Measurements from ENCODE around the gene NDUFS7.

NDUFS7 gene

DNA sequence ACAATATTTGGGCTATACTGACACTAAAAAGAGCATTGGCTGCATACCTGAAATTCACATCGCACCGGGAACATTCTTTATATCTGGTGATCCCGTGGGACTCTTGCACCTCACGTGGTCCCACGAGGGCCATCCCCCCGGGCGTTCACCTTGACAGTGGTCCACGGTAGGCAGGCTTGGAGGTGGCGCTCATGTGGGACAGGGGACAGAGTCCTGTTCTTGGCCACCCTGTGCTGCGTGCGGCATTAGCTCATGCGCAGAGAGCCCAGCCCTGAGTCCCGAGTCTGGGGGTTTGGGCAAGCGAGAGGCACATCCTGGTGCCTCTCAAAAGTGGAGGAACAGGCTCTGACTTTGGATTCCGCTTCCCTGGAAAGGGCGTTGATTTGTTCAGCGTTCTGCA is 10.1 kb downstream of the NDUFS7 start:
- Histone ChIP-seq H3K9me3 (ENCODE audit: insufficient read depth, low read length) (no peaks in the 10 kb centered on the region), H3K36me3 (ENCODE audit: insufficient read depth, insufficient read length, low read length) (peaks cover 69% of the 10 kb centered on the region), H3K27me3 (ENCODE audit: insufficient read depth, insufficient read length) (no peaks in the 10 kb centered on the region), H3K9ac (ENCODE audit: insufficient read length, low read depth) (peak overlapping the region; percentile 21), H3K4me3 (ENCODE audit: insufficient read length, low read depth) (no peak overlapping the region), H3K4me1 (ENCODE audit: insufficient read depth, insufficient read length) (peaks cover 15% of the 10 kb centered on the region)
- no peak for DNase-seq (ENCODE audit: low read depth, low spot score)
- no peak for TF ChIP-seq ZNF274 (IDR thresholded peaks at IDR 0.05; ENCODE audit: low read depth, low read length)
- TF ChIP-seq SUZ12 (IDR thresholded peaks at IDR 0.05; ENCODE audit: extremely low read depth, insufficient read depth, insufficient read length) = no peak
- TF ChIP-seq YY1 (IDR thresholded peaks at IDR 0.05; ENCODE audit: insufficient read depth, insufficient read length) = no peak

DNA sequence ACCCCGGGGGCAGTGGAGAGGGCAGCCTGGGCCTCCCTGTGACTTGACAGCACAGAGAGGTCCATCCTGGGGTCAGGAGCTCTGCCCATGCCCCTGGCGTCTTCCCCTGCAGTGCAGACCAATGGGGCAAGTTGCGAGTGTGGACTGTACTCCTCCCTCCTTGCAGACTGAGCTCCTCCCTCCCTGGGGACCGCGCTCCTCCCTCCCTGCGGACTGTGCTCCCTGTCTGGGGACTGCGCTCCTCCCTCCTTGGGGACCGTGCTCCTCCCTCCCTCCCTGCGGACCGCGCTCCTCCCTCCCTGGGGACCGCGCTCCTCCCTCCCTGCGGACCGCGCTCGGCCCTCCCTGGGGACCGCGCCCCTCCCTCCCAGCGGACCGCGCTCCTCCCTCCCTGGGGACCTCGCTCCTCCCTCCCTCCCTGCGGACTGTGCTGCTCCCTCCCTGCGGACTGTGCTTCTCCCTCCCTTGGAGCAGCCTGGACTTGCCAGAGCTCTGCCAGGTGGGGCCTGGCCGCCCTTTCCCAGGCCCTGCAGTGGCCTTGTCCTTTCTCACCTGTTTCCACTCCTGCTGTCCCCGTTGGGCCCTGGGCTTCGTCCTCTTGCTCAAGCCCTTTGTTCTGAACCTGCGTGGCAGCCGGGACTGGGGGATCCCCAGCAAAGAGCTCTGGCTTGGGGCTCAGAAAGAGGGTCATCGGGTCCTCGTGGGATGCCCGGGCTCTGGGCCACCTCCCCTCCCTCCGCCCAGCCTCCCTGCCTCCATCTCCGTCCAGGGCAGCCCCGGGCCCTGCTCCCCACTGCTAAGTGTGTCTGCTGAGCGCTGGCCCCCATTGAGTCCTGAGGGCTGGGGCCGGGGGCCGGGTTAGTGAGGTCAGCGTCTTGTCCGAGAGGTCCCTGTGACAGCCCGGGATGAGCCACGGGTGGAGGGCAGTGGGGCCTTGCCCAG is 10.8 kb downstream of the NDUFS7 start:
- no peak for TF ChIP-seq SUZ12 (IDR thresholded peaks at IDR 0.05; ENCODE audit: extremely low read depth, insufficient read depth, insufficient read length)
- no peak for TF ChIP-seq ZNF274 (IDR thresholded peaks at IDR 0.05; ENCODE audit: low read depth, low read length)
- no peak for TF ChIP-seq YY1 (IDR thresholded peaks at IDR 0.05; ENCODE audit: insufficient read depth, insufficient read length)
- Histone ChIP-seq H3K4me1 (ENCODE audit: insufficient read depth, insufficient read length) (peaks cover 15% of the 10 kb centered on the region), H3K9ac (ENCODE audit: insufficient read length, low read depth) (peak overlapping the region; percentile 32), H3K9me3 (ENCODE audit: insufficient read depth, low read length) (no peaks in the 10 kb centered on the region), H3K36me3 (ENCODE audit: insufficient read depth, insufficient read length, low read length) (peaks cover 70% of the 10 kb centered on the region), H3K27me3 (ENCODE audit: insufficient read depth, insufficient read length) (no peaks in the 10 kb centered on the region), H3K4me3 (ENCODE audit: insufficient read length, low read depth) (no peak overlapping the region)
- no peak for DNase-seq (ENCODE audit: low read depth, low spot score)

DNA sequence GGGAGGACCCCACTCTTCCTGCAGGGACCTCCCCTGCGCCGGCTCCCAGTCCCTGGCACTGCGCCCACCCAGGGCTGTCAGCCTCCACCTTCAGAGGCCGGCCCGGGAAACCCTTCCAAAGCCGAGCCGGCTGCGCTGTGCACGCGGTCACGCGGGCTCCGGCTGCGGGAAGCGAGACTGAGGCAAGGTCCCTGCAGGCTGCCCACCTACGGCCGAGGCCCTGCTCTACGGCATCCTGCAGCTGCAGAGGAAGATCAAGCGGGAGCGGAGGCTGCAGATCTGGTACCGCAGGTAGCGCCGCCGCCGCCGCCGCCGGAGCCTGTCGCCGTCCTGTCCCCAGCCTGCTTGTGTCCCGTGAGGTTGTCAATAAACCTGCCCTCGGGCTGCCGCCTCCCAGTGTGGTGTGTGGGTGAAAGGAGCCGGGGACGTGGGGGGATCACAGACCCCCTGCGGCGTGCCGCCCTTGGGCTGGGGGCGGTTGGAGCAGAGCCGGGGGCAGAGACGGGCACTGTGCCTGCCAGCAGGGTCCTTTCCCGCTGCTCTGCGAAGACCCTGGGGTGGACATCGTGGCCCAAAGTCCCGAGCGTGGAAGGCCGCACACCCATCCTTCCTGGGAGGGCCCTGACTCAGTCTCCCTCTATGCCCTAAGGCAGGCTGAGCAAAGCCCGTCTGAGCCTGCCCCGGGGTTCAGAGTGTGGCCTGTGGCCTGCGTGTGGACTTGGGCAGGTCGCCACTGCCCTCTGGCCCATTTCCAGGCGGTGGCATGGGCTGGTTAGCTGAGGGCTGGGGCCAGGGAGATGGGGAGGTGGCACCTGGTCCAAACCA is 11.7 kb downstream of the NDUFS7 start:
- Histone ChIP-seq H3K27me3 (ENCODE audit: insufficient read depth, insufficient read length) (no peaks in the 10 kb centered on the region), H3K4me1 (ENCODE audit: insufficient read depth, insufficient read length) (peaks cover 20% of the 10 kb centered on the region), H3K36me3 (ENCODE audit: insufficient read depth, insufficient read length, low read length) (peaks cover 66% of the 10 kb centered on the region), H3K4me3 (ENCODE audit: insufficient read length, low read depth) (no peak overlapping the region), H3K9ac (ENCODE audit: insufficient read length, low read depth) (peak overlapping the region; percentile 51), H3K9me3 (ENCODE audit: insufficient read depth, low read length) (no peaks in the 10 kb centered on the region)
- TF ChIP-seq SUZ12 (IDR thresholded peaks at IDR 0.05; ENCODE audit: extremely low read depth, insufficient read depth, insufficient read length) (no peak), ZNF274 (IDR thresholded peaks at IDR 0.05; ENCODE audit: low read depth, low read length) (no peak), YY1 (IDR thresholded peaks at IDR 0.05; ENCODE audit: insufficient read depth, insufficient read length) (no peak)
- DNase-seq (ENCODE audit: low read depth, low spot score) = no peak

DNA sequence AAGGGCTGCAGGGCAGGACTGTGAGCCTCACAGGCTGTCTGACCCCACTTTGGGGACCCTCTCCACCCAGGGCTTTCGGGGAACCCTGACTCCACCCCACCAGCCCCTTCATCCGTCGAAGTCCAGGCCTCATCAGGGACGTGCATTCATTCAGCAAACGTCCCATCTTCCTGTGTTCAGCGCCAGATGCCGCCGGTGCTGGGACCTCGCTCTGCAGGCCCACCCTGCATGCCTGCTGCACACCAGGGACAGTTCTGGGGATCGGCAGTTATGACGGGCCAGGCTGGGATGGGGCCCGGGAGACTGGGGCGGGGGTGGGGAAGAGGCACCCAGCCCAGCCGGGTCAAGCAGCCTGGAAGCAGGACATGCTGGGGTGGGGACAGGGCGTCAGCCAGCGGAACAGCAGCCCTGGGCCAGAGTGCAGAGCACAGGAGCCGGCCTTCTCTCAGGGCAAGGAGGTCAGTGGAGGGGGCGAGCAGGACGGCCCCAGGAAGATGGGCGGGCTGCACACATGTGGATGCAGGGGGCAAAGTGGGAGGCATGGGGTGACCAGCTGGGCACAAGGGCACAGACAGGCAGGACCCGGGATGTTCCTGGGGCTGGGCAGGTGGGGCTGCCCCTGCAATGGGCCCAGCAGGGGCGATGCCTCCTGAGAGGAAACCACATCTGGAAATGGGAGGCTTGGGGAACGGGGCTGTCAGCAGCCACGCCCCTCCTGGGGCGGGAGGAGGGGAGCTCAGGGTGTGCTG is 12.5 kb downstream of the NDUFS7 start:
- H3K27me3 ChIP-seq (ENCODE audit: insufficient read depth, insufficient read length) = no peaks in the 10 kb centered on the region
- peak overlapping the region; percentile 51 for H3K9ac ChIP-seq (ENCODE audit: insufficient read length, low read depth)
- no peak for TF ChIP-seq YY1 (IDR thresholded peaks at IDR 0.05; ENCODE audit: insufficient read depth, insufficient read length)
- no peak for TF ChIP-seq SUZ12 (IDR thresholded peaks at IDR 0.05; ENCODE audit: extremely low read depth, insufficient read depth, insufficient read length)
- no peak for TF ChIP-seq ZNF274 (IDR thresholded peaks at IDR 0.05; ENCODE audit: low read depth, low read length)
- peaks cover 20% of the 10 kb centered on the region for H3K4me1 ChIP-seq (ENCODE audit: insufficient read depth, insufficient read length)
- H3K9me3 ChIP-seq (ENCODE audit: insufficient read depth, low read length) = no peaks in the 10 kb centered on the region
- DNase-seq (ENCODE audit: low read depth, low spot score) = no peak
- H3K4me3 ChIP-seq (ENCODE audit: insufficient read length, low read depth) = no peak overlapping the region
- H3K36me3 ChIP-seq (ENCODE audit: insufficient read depth, insufficient read length, low read length) = peaks cover 58% of the 10 kb centered on the region

DNA sequence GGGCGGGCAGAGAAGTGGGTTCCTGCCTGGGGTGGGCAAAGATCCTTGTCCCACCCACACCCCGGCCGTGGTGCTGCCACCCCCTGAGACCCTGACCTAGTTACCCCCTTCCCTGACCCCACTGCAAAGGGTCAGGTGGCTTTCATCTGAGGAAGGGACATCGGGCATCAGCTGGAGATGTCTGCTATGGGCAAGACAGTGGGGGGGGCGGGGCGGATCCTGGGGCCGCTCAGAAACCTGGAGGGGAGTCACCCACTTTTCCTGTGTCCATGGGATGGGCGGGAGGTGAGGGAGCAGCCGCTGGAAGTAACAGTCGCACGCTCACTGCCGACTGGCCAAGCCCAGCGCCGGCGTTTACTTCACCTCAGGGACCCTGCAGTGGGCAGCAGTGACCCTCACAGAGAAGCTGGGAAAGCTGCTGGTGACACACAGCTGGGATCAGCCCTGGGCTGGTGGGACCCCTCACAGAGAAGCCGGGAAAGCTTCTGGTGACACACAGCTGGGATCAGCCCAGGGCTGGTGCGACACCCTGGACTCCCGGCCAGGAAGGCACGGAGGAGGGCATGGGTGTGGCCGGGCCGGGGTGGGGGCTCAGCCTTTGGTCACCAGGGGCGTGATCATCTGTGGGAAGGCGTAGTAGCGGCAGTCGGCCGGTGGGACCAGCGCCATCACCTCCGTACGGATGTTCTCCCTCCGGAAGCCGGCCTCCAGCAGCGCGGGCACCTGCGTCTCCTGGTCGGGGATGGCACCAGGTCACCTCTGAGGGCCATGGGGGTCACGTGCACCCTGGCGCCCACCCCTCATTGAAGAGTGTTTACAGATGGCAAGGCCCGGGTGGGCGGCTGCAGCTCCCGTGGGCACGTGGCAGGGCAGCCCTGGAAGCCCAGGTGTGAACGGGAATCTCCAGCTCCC is 13.3 kb downstream of the NDUFS7 start:
- peaks cover 21% of the 10 kb centered on the region for H3K4me1 ChIP-seq (ENCODE audit: insufficient read depth, insufficient read length)
- no peak for TF ChIP-seq YY1 (IDR thresholded peaks at IDR 0.05; ENCODE audit: insufficient read depth, insufficient read length)
- no peak for TF ChIP-seq ZNF274 (IDR thresholded peaks at IDR 0.05; ENCODE audit: low read depth, low read length)
- no peak for DNase-seq (ENCODE audit: low read depth, low spot score)
- no peaks in the 10 kb centered on the region for H3K9me3 ChIP-seq (ENCODE audit: insufficient read depth, low read length)
- peaks cover 57% of the 10 kb centered on the region for H3K36me3 ChIP-seq (ENCODE audit: insufficient read depth, insufficient read length, low read length)
- H3K27me3 ChIP-seq (ENCODE audit: insufficient read depth, insufficient read length) = no peaks in the 10 kb centered on the region
- H3K9ac ChIP-seq (ENCODE audit: insufficient read length, low read depth) = peak overlapping the region; percentile 17
- H3K4me3 ChIP-seq (ENCODE audit: insufficient read length, low read depth) = no peak overlapping the region

DNA sequence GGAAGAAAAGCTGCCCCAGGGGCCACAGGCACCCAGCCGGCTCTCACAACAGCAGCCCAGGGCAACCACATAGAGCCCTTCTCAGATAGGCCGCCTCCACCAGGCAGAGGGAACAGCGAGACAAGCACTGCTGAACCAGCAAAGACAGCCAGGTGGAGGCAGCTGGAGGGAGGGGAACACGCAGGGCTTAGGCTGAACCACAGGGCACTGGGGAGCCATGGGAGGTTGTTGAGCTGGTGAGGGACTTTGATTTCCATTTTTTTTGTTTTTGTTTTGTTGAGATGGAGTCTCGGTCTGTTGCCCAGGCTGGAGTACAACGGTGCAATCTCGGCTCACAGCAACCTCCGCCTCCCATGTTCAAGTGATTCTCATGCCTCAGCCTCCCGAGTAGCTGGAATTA is 14.1 kb downstream of the NDUFS7 start:
- DNase-seq (ENCODE audit: low read depth, low spot score) = no peak
- TF ChIP-seq YY1 (IDR thresholded peaks at IDR 0.05; ENCODE audit: insufficient read depth, insufficient read length) (no peak), ZNF274 (IDR thresholded peaks at IDR 0.05; ENCODE audit: low read depth, low read length) (no peak), SUZ12 (IDR thresholded peaks at IDR 0.05; ENCODE audit: extremely low read depth, insufficient read depth, insufficient read length) (no peak)

More for the DNA sequence above, 14.1 kb downstream of the NDUFS7 start:
- H3K4me3 ChIP-seq (ENCODE audit: insufficient read length, low read depth) = no peak overlapping the region
- no peaks in the 10 kb centered on the region for H3K27me3 ChIP-seq (ENCODE audit: insufficient read depth, insufficient read length)
- peaks cover 28% of the 10 kb centered on the region for H3K4me1 ChIP-seq (ENCODE audit: insufficient read depth, insufficient read length)
- H3K9me3 ChIP-seq (ENCODE audit: insufficient read depth, low read length) = no peaks in the 10 kb centered on the region
- H3K9ac ChIP-seq (ENCODE audit: insufficient read length, low read depth) = no peak overlapping the region
- H3K36me3 ChIP-seq (ENCODE audit: insufficient read depth, insufficient read length, low read length) = peaks cover 50% of the 10 kb centered on the region

Measured in NT2/D1 (cell line).